Activated CD8-positive, alpha-beta memory T cell treated with anti-CD3 and anti-CD28 coated beads for 48 hours (primary cell): Measurements from ENCODE around the gene ELOVL7.
"Not testable (repeated sequence)": the region's sequence is repeated elsewhere in the genome, so short reads cannot be mapped to it uniquely, and the experiment has no call there.

Experiments
- DNase-seq, 3 experiments: peaks; one replicate each; pipeline ENCODE4 v3.0.0-alpha.2; 2020; ENCODE audit warnings: low read depth in 2 of 3, low spot score in 2 of 3

Gene ELOVL7

DNA sequence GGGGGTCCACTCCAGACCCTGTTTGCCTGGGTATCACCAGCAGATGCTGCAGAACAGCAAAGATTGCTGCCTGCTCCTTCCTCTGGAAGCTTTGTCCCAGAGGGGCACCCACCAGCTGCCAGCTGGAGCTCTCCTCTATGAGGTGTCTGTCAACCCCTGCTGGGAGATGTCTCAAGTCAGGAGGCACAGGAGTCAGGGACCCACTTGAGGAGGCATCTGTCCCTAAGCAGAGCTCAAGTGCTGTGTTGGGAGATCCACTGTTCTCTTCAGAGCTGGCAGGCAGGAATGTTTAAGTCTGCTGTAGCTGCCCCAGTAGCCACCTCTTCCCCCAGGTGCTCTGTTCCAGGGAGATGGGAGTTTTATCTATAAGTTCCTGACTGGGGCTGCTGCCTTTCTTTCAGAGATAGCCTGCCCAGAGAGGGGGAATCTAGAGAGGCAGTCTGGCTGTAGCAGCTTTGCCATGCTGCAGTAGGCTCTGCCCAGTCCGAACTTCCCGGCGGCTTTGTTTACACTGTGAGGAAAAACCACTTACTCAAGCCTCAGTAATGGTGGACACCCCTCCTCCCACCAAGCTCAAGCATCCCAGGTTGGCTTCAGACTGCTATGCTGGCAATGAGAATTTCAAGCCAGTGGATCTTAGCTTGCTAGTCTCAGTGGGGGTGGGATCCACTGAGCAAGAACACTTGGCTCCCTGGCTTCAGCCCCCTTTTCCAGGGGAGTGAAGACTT lies 128.7 kb downstream of the ELOVL7 start:
- DNase-seq: not testable (repeated sequence)

GRCh38 chr5:60712950-60713349 lies 131.1 kb downstream of the ELOVL7 start:
- no peak for DNase-seq

DNA sequence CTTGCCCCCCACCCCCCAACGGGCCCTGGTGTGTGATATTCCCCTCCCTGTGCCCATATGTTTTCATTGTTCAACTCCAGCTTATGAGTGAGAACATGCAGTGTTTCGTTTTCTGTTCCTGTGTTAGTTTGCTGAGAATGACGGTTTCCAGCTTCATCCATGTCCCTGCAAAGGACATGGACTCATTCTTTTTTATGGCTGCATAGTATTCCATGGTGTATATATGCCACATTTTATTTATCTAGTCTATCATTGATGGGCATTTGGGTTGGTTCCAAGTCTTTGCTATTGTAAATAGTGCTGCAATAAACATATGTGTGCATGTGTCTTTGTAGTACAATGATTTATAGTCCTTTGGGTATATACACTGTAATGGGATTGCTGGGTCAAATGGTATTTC lies 132.2 kb downstream of the ELOVL7 start:
- DNase-seq: not testable (repeated sequence)

- DNase-seq: no peak
These were observed 133.7 kb downstream of the ELOVL7 start for GRCh38 chr5:60710362-60710761.

- DNase-seq: no peak
These were observed 138.9 kb downstream of the ELOVL7 start for GRCh38 chr5:60705144-60705543.

GRCh38 chr5:60703944-60704343 lies 140.1 kb downstream of the ELOVL7 start:
- DNase-seq: no peak
